Mesodermal cell (in vitro differentiated cells): ENCODE measurements around the gene MPPED1.

Experiments used
- H3K27ac ChIP-seq: 2 replicates; pipeline ENCODE4 v1.7.0; 2013; ENCODE audit warnings: mild to moderate bottlenecking, low read depth, low read length, moderate library complexity; ENCODE audit not compliant: severe bottlenecking
- H3K36me3 ChIP-seq: 2 replicates; pipeline ENCODE4 v1.7.1; 2013; ENCODE audit warnings: mild to moderate bottlenecking, low read length, moderate library complexity; ENCODE audit not compliant: control insufficient read depth, insufficient read depth
- H3K4me1 ChIP-seq: one replicate; pipeline ENCODE4 v1.7.1; 2013; ENCODE audit warnings: mild to moderate bottlenecking, low read length; ENCODE audit not compliant: insufficient read depth, control insufficient read depth, poor library complexity, severe bottlenecking
- H3K4me3 ChIP-seq: 2 replicates; pipeline ENCODE4 v1.7.0; 2013; ENCODE audit warnings: low read length, control low read depth, mild to moderate bottlenecking; ENCODE audit not compliant: insufficient read depth, poor library complexity, severe bottlenecking; ENCODE audit errors: extremely low read depth
- H3K9me3 ChIP-seq: 2 replicates; pipeline ENCODE4 v1.7.1; 2013; ENCODE audit warnings: mild to moderate bottlenecking, low read length, moderate library complexity; ENCODE audit not compliant: control insufficient read depth
- WGBS, 2 experiments: methylation state at CpG; one replicate each; pipeline ENCODE4 v1.1.5; 2013; ENCODE audit warnings: missing lambda C conversion rate in 2 of 2; ENCODE audit not compliant: insufficient coverage in 2 of 2; 5-methylcytosine and 5-hydroxymethylcytosine counted together

MPPED1 gene

GRCh38 chr22:43488937-43489336 is 77.1 kb downstream of the MPPED1 start:
- H3K9me3 ChIP-seq, result no peaks in the 10 kb centered on the region
- 90 to 94% methylated on average over 7 to 9 of the region's 10 CpGs for WGBS, 2 experiments
- H3K4me3 ChIP-seq, result no peak overlapping the region
- H3K27ac ChIP-seq, result no peak overlapping the region
- no peaks in the 10 kb centered on the region for H3K36me3 ChIP-seq
- no peaks in the 10 kb centered on the region for H3K4me1 ChIP-seq

- Histone ChIP-seq H3K36me3 (no peaks in the 10 kb centered on the region), H3K9me3 (peaks cover 4% of the 10 kb centered on the region), H3K4me1 (no peaks in the 10 kb centered on the region), H3K4me3 (no peak overlapping the region), H3K27ac (no peak overlapping the region)
- WGBS, 2 experiments, result 79 to 94% methylated on average over 6 to 7 of the region's 7 CpGs
Measured at GRCh38 chr22:43490311-43490710, 78.5 kb downstream of the MPPED1 start.

GRCh38 chr22:43491177-43491576 is 79.4 kb downstream of the MPPED1 start:
- no peak overlapping the region for H3K27ac ChIP-seq
- no peaks in the 10 kb centered on the region for H3K36me3 ChIP-seq
- 52 to 54% methylated on average over 3 of the region's 3 CpGs for WGBS, 2 experiments

DNA sequence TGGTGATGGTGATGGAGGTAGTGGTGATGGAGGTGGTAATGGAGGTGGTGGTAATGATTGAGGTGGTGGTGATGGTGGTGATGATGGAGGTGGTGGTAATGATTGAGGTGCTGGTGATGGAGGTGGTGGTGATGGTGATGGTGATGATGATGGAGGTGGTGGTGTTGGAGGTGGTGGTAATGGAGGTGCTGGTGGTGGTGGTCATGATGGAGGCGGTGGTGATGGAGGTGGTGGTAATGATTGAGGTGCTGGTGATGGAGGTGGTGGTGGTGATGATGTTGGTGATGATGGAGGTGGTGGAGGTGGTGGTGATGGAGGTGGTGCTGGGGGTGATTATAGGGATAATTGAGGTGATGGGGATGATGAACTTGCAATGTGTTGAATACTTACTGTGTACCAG is 79.9 kb downstream of the MPPED1 start:
- H3K9me3 ChIP-seq, result peaks cover 4% of the 10 kb centered on the region
- H3K36me3 ChIP-seq, result no peaks in the 10 kb centered on the region
- no peak overlapping the region for H3K27ac ChIP-seq
- no peak overlapping the region for H3K4me3 ChIP-seq
- H3K4me1 ChIP-seq, result no peaks in the 10 kb centered on the region
- 78% methylated on average over 1 of the region's 1 CpG; no CpG with 5 or more reads in 1 of the 2 experiments for WGBS, 2 experiments

More at GRCh38 chr22:43491177-43491576, 79.4 kb downstream of the MPPED1 start:
- H3K4me1 ChIP-seq, result no peaks in the 10 kb centered on the region
- peaks cover 4% of the 10 kb centered on the region for H3K9me3 ChIP-seq
- H3K4me3 ChIP-seq, result no peak overlapping the region

- H3K4me1 ChIP-seq, result no peaks in the 10 kb centered on the region
- no peaks in the 10 kb centered on the region for H3K36me3 ChIP-seq
- no peak overlapping the region for H3K4me3 ChIP-seq
- no peak overlapping the region for H3K27ac ChIP-seq
- 64 to 88% methylated on average over 3 of the region's 5 CpGs for WGBS, 2 experiments
- peaks cover 4% of the 10 kb centered on the region for H3K9me3 ChIP-seq
Measured at GRCh38 chr22:43493297-43493696, 81.5 kb downstream of the MPPED1 start.

DNA sequence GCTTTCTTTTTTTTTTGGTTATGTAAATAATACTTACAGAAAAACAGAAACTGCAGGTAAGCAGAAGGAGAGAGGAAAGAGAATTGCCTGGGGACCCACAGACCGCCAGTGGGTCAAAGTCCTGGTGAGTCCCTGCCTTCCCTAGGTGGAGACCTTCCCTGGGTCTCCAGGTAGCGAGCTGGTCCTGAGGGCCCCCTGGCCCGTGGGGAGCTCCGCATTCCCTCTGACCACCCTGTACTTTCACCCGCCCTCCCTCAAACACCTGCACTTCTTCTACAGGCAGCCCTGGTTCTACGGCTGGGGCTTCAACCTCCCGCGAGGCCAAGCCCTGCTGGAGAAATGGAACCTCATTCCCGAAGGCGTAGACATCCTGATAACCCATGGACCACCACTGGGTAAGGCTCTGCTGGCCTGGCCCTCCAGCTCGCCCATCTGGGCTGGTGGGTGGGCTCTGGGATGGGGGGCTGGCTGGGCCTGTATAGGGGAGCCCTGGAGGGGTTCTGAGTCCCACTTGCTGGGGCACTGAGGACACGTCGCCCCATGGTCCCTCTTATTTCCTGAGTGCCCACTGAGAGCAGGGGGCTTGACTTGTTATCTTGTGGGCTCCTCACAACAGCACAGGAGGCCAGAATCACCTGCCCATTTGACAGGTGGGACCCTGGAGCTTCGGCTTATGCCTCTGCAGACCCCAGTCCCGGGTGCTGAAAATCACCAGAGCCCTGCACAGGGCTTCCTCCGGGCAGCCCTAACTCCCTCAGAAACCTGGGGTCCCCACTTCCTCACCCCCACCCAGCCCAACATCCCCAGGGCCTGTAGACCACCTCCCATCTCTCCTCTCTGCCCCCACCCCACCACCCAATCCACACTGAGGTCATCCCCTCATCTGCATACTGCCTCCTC is 86.4 kb downstream of the MPPED1 start:
- 86 to 89% methylated on average over 13 to 14 of the region's 16 CpGs for WGBS, 2 experiments
- Histone ChIP-seq H3K4me3 (no peak overlapping the region), H3K4me1 (no peaks in the 10 kb centered on the region), H3K27ac (no peak overlapping the region), H3K9me3 (peaks cover 4% of the 10 kb centered on the region), H3K36me3 (no peaks in the 10 kb centered on the region)

DNA sequence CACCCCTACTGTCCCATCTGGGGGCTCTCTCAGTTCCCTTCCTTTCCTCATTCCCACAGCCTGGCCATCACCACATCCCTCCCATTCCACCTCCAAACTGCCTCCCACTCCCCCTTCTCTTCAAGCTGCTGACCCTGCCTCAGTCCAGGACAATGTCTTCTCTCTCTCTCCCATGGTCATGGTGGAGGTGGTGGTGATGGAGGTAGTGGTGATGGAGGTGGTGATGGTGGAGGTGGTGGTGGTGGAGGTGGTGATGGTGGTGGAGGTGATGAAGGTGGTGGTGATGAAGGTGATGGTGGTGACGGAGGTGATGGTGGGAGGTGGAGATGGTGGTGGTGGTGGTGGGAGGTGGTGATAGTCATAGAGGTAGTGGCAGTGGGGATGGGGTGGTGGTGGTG is 87.0 kb downstream of the MPPED1 start:
- WGBS, 2 experiments, result 86 to 88% methylated on average over 1 of the region's 1 CpG
- no peak overlapping the region for H3K4me3 ChIP-seq
- H3K36me3 ChIP-seq, result no peaks in the 10 kb centered on the region
- H3K27ac ChIP-seq, result no peak overlapping the region
- no peaks in the 10 kb centered on the region for H3K4me1 ChIP-seq
- peaks cover 4% of the 10 kb centered on the region for H3K9me3 ChIP-seq

- Histone ChIP-seq H3K27ac (no peak overlapping the region), H3K9me3 (no peaks in the 10 kb centered on the region), H3K4me3 (no peak overlapping the region), H3K4me1 (no peaks in the 10 kb centered on the region), H3K36me3 (no peaks in the 10 kb centered on the region)
- WGBS, 2 experiments, result 85 to 88% methylated on average over 18 to 22 of the region's 22 CpGs
Measured at GRCh38 chr22:43500792-43501785, 89.3 kb downstream of the MPPED1 start.

DNA sequence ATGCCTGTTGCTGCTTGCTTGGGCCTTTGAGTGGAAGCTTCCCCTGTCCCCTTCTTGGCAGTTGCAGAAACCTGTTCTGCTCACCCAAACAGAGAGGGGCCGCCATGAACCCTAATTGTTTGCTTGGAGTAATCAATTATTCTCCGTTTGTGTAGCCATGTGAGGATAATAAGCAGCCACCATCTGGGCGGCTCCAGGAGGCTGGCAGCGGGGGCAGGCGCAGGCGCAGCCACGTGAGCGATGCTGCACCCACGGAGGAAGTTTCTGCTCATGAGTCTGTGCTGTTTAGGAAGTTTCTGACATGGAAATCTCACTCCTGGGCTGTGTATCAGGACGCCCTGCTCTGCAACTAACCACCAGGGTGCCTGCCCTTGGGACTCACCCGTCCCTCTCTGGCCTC is 90.1 kb downstream of the MPPED1 start:
- H3K4me3 ChIP-seq, result no peak overlapping the region
- no peaks in the 10 kb centered on the region for H3K9me3 ChIP-seq
- no peaks in the 10 kb centered on the region for H3K4me1 ChIP-seq
- H3K36me3 ChIP-seq, result no peaks in the 10 kb centered on the region
- no peak overlapping the region for H3K27ac ChIP-seq
- WGBS, 2 experiments, result 78 to 88% methylated on average over 9 to 10 of the region's 11 CpGs

DNA sequence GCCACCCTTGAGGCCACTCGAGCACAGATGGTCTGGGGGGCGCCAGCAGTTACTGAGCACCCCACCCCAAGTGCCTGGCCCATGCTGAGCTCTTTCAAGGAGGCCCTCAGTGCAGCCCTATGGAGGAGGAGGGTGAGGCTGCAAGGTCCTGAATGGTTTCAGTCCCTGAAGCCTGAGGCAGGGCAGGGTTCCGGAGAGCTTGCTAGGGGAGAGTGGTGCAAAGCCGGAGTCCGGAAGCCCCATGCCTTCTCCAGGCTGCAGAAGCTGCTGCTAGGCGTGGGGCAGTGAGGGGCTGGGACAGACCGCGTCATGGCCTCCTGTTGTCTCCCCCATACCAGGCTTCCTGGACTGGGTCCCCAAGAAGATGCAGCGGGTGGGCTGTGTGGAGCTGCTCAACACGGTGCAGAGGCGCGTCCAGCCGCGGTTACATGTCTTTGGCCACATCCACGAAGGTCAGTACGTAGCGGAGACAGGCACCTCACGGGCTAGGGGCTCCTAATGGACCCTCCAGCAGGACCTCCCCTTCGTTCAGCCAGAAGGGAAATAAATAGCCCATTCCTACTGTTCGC is 90.6 kb downstream of the MPPED1 start:
- no peaks in the 10 kb centered on the region for H3K9me3 ChIP-seq
- no peak overlapping the region for H3K27ac ChIP-seq
- no peak overlapping the region for H3K4me3 ChIP-seq
- no peaks in the 10 kb centered on the region for H3K4me1 ChIP-seq
- no peaks in the 10 kb centered on the region for H3K36me3 ChIP-seq
- WGBS, 2 experiments, result 80 to 85% methylated on average over 13 to 15 of the region's 20 CpGs
